Measurements from ENCODE around the gene CHM.
"Not testable (repeated sequence)": the region's sequence is repeated elsewhere in the genome, so short reads cannot be mapped to it uniquely, and the experiment has no call there.

The CHM gene

DNA sequence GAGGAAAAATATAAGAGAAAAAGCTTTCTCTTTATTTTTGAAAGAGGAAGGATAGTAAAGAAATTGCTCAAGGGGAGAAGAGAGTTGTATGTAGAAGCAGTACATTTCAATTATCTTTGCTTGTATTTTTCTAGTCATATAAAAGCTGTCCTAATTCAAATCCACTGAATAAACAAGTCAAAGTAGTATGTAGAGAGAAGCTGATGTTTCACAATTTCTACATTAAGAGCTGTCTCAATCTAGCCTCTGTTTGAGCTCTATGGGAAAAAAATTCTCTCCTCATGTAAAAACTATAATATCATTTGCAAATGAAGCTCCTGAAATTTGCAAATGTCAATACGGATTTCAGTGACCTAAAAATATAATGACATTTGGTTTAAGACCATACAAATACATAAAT lies 52.6 kb downstream of the CHM start:
- DNase-seq: no peak

DNA sequence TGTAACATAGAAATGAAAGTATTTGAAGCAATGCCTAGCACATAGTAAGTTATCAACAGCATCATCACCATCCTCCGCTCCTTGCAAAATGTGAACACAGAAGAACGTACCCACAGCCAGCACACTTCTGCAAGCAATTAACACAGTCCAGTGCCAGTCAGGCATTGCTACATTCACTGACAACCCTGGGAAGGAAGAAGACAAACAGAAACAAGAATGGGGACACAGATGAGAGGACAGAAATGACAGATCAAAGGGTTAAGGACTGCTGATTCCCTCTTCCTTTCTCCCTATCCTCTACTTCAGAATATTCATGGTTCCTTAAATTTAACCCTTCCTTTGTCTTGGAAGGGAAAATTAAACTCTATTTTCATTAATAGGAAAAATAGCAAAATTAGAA lies 53.1 kb downstream of the CHM start:
- no peak for DNase-seq

DNA sequence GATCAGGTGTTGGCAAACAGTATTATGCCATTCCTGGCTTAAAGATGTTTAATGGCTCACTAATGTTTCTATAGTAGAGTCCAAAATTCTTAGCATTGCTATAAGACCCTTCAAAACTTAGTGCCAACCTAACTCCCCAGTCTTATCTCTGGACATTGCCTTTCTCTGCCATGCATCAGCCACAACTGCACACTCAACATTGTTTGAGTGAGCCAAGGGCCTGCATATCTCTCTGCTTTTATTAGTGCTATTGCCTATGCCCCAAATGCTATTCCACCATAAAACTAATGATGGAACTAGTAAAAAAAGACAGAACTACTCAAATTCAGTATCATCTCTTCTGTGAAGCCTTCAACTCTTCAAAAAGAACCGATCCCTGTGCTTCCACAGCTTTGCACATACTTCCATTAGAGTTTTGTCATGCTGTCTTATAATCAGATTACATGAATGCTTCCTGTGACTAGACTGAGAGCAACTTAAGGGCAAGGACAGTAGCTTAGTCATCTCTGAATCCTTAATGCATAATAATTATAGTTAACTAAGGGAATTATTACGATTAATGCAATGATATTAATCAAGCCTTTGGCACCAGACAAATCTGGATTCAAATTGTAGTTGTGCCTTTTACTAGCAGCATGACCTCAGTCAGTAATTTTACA lies 53.7 kb downstream of the CHM start:
- DNase-seq: no peak

DNA sequence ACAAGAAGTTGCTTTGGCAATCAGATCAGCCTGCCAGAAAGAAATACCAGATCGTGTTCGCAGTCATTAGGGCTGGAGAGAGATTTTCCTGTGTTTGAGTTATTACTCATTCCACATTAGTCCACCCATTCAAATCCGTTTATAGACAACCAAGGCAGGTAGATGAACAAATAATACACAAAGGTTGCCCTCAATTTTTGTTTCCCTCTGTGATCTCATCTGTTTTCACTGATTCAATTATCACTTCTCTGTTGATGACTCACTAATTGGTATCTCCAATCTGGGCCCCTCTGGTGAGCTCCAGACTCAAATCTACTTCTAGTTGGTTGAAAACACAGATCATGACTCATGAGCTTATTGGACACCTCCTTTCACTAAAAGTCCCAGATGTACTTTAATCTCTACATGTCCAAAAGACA lies 54.5 kb downstream of the CHM start:
- DNase-seq: peak; percentile 46

DNA sequence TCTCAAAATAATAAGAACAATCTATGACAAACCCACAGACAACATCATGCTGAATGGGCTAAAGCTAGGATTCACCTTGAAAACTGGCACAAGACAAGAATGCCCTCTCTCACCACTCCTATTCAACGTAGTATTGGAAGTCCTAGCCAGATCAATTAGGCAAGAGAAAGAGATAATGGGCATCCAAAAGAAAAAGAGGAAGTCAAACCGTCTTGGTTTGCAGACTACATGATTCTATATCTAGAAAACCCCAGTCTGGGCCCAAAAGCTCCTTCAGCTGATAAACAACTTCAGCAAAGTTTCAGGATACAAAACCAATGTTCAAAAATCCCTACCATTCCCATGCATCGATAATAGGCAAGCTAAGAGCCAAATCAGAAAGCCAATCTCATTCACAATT lies 59.0 kb downstream of the CHM start:
- no peak for DNase-seq

DNA sequence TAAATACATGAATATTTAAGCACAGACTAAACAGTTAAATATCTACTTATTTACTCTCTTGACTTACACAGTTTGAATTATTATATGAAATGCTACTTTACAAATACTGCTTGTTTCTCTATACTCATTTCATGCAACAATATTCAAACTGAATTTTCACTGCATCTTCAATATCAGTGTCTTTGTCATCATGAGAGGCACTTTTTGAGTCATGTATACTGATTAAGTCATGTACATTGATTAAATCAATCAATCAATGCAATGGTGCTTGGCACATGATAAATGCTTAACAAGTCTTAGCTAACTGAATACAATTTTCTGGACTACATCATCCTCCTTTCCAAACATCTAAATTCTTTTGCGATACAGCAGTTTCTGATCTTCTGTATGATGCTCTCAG lies 67.1 kb downstream of the CHM start:
- no peak for DNase-seq

DNA sequence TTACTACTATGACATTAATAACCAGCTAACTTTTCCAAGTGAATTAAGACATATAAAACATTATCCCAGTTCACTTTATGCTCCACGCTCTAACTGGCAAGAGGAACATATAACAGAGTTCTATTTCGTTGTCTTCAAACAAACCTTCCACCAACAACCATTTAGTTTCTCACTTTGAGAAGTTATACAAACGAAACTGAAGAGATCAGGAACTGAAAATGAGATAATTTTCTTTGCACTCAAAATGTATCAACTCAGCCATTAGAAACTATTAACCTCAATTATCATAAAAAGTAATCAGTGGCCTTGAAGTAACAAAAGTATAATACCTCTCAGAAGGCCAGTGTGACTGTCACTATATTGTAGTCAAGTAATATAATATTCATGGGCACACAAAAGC lies 70.1 kb downstream of the CHM start:
- no peak for DNase-seq

DNA sequence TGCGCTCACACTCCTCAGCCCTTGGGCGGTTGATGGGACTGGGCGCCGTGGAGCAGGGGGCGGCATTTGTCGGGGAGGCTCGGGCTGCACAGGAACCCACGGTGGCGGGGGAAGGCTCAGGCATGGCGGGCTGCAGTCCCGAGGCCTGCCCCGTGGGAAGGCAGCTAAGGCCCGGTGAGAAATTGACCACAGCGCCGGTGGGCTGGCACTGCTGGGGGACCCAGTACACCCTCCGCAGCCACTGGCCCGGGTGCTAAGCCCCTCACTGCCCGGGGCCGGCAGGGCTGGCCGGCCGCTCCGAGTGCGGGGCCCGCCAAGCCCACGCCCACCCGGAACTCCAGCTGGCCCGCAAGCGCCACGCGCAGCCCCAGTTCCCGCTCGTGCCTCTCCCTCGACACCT lies 75.0 kb downstream of the CHM start:
- not testable (repeated sequence) for DNase-seq

DNA sequence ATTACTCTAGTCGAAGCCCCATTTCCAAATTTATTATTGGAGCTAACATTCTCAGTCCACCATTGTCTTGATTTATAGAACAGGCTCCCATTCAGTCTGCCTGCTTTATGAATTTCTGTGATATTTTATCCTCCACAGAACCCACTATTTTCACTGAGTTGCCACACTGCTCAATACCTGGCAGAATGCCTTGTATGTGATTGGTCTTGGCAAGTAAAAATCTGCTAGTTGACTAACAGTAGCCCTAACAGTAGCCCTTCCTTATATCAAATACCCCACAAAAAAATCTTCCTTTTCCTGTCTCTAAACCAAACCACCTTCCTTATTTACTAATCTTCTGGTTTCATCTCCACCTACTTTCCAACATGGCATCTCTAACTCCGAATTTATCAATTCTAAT lies 82.6 kb downstream of the CHM start:
- DNase-seq: no peak

DNA sequence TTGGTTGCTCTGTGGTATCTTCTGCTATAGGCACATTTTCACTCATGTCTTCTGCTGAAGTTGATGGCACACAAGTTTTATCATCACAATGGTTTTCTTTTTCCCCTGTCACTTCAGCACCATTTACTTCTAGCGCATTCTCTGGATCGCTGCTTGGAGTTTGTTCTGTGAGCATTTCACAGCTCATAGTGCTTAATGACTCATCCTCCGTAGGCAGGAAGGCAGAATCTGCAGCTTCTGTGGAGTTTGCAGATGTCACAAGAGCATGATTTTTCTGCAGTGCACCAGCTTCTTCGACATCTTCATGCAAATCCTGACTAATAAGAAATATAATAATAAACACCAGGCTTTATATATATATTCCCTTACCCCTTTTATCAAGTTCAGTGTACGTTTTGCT lies 83.6 kb downstream of the CHM start:
- no peak for DNase-seq

DNA sequence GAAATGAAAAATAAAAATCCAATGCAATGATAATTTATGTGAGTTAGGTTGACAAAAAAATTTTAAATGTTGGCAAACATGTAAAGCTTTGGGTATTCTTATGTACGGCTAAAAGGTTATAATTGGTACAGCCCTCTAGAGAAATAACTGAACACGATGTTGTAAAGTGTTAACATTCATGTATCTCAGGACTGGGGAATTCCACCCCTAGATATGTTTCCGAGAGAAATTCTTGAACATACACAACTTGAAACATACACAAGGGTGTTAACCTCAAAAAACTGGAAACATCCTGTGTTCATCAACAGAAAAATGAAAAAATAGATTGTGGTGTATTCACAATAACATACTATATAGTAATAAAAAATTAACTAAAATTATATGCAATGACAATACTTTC lies 91.8 kb downstream of the CHM start:
- DNase-seq: no peak

DNA sequence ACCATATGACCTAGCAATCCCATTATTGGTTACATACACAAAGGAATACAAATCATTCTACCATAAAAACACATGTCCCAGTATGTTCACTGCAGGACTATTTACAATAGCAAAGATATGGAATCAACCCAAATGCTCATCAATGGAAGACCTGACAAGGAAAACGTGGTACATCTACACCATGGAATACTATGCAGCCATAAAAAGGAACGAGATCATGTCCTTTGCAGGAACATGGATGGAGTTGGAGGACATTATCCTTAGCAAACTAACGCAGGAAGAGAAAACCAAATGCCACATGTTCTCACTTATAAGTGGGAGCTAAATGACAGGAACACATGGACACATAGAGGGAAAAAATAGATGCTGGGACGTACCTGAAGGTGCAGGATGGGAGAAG lies 102.6 kb downstream of the CHM start:
- DNase-seq: not testable (repeated sequence)

DNA sequence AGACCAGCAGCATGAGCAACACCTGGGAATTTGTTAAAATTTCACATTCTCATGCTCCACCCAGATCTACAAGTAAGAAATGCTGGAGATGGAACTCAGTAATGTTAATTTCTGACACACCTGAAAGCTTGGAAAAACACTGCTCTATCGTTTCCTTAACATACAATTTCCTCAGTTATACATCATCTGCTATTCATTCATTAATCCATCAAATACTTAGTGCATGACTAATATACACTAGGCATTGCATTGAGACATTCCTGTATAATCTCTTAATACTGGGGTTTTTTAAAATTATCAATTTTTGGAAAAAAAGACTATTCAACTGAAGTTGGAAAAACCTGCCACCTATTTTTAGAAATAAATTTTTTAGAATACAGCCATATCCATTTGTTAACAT lies 106.1 kb downstream of the CHM start:
- no peak for DNase-seq

DNA sequence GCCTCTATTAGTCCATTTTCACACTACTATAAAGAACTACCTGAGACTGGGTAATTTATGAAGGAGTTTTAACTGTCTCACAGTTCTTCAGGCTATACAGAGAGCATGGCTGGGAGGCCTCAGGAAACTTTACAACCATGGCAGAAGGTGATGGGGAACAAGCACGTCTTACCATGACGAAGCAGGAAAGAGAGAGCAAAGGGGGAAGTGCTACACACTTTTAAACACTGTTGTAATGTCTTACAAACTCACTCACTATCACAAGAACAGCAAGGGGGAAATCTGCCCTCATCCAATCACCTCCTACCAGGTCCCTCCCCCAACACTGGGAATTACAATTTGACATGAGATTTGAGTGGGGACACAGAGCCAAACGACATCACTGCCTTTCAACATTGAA lies 107.4 kb downstream of the CHM start:
- not testable (repeated sequence) for DNase-seq

DNA sequence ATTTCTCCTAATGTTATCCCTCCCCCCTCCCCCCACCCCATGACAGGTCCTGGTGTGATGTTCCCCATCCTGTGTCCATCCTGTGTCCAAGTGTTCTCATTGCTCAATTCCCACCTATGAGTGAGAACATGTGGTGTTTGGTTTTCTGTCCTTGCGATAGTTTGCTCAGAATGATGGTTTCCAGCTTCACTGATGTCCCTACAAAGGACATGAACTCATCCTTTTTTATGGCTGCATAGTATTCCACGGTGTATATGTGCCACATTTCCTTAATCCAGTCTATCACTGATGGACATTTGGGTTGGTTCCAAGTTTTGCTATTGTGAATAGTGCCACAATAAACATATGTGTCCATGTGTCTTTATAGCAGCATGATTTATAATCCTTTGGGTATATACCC lies 113.0 kb downstream of the CHM start:
- DNase-seq: not testable (repeated sequence)

DNA sequence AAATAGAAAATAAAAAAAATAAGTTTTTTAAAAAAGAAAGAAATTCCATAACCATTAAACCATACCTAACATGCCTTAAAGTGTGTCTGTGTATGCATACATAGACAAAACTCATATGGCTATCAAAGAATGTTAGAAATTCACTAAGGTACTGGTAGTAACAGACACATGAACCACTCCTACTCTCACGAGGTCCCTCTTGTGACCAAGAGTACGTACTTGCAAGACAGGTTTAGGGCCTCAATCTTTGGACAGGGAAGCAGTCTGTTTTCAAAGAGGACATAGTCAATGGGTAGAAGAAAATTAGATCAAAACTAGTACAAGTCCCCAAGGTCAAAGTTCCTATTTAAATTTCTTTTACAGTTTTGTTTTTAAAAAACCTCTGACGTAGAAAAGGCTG lies 117.3 kb downstream of the CHM start:
- no peak for DNase-seq

DNA sequence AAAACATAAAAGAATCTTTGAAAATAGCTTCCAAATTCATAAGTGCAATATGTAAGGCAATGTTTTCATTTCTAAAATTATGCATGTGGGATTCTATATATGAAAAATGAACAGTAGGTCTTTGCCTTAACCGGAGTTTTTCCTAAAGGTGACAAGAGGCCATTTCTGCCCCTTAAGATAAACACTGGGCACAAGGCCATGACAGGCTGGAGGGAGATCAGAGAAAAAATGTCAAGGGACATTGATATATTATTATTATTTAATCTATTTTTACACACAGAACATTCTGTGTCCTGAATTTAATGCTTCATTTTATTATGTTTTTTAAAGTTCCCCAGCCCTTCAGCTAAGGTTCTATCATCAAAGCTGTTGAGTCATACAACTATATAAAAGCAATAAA lies 118.8 kb downstream of the CHM start:
- DNase-seq: no peak

DNA sequence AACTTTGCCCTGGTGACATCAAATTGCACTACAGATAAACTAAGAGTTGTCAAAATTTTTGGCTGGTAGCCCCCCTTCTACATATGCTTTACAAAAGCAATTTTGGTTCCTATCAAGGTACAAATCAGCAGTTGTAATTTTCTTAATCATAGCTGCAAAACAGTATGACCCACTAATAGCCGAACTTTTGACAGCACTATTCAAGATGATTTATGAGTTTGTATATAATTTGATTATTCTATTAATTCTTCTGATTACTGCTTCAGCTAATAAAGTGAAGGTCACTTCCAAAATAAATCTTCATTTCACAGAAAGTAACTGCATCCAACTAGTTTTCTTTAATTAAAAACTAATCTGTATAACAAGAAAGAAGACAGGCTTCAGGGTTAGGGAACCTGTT lies 119.6 kb downstream of the CHM start:
- no peak for DNase-seq

DNA sequence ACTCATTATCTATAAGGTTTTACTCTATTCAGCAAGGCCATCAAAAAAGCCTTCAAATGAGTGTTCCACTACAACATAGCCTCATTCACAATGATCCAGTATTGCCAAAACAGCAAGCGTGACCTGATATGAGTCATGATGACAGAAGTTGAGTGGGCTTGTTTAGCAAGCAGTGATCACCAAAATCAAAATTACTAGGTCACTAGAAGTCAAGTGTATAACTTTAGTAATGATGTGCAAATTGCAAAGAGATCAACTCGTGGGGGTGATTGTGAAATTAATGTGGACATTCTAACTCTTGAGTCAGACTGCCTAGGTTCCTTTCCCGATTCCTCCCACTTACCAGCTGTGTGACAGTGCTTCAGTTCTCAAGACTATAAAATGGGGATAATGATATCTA lies 124.5 kb downstream of the CHM start:
- no peak for DNase-seq

DNA sequence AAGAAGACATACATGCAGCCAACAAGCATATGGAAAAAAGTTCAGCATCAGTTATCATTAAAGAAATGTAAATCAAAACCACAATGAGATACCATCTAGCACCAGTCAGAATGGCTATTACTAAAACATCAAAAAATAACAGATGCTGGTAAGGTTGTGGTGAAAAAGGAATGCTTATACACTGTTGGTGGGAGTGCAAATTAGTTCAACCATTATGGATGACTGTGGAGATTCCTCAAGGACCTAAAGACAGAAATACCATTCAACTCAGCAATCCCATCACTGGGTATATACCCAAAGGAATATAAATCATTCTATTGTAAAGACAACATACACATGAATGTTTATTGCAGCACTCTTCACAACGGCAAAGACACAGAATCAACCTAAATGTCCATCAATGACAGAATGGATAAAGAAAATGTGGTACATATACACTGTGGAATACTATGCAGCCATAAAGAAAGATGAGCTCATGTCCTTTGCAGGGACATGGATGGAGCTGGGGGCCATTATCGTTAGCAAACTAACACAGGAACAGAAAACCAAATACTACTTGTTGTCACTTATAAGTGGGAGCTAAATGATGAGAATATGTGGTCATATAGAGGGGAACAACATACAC lies 130.6 kb downstream of the CHM start:
- not testable (repeated sequence) for DNase-seq

DNA sequence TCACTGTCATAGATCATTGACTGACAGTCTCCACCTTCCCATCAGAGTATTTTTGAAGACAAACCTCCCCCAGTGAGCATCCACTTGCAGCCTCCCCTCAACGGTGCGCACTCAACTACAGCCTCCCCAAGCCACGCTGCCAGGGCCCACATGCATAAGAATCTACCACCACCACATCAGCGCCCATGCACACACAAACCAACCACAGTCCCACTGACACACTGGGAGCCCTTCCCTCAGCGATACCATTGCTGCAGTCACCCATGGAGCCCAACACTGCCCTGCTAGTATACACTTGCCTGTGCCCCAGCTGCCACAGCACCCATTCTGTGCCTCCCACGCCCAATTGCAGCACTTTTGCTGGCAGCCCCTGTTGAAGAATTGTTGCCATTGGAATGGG lies 132.9 kb downstream of the CHM start:
- DNase-seq: no peak

DNA sequence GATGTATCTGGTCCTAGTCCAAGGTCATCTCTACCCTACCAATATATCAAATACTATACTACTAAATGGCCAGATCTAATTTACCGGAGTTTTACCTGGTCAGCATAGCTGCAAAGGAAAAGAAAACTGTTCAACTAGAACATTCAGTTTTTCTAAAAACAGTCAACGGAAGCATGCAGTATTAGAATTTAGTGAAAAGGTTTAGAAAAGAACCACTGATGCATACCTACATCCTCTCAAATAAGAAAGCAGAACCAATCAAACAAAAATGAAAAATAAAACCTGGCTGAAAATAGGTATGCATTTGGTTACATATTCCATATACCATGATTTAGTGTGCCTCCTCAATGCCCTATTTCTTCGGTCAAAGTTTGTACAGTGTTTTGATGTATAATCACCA lies 140.0 kb downstream of the CHM start:
- DNase-seq: no peak

DNA sequence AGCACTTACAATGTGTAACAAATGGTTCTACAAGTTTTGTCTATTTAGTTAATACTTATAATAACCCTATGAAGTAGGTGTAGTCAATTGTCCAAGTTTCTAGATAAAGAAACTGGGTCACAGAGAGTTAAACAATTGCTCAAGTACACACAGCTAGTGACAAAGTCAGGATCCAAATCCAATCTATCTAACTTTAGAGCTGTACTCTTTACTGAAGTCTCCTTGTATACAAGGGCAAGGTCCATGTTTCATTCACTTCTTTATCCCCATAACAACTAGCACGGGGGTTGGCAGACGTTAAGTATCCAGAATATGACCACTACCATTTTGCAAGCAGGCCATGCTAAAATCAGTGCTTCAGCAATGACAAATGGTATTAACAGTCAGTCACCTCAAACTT lies 141.0 kb downstream of the CHM start:
- DNase-seq: no peak

DNA sequence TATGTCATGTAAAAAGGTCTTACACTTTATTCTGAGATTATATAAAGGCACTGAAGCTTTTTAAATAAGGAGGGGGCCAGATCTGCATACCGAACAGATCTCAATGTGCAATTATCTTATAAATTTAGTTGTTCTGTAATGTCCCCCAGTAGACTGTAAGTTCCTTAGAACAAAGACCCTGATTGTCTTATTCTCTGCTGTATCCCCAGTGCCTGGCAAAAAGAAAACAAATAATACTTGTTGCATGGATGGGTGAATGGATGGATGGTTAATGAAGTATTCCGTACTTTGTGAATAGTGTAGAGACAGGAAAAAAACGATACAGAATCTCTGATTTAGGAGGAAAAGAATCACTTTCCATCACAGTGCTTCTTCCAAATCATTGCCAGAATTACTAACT lies 141.5 kb downstream of the CHM start:
- DNase-seq: no peak

Data from islet precursor cell (in vitro differentiated cells).